Progenitor cell of endocrine pancreas (in vitro differentiated cells): Measurements from ENCODE around the gene ACP4. TPM values are rescaled to one million over a fixed set of nuclear protein-coding genes. Genes with fewer than 3 reads are reported as not detected.

Source experiments
- DNase-seq: peaks from one replicate; pipeline ENCODE4 v3.0.0; 2021; ENCODE audit warnings: low spot score; ENCODE audit not compliant: unreplicated experiment
- H3K27ac Mint-ChIP-seq: 2 replicates; pipeline ENCODE4 v1.8.0; 2021; ENCODE audit warnings: mild to moderate bottlenecking, moderate library complexity, mixed read lengths
- H3K27me3 Mint-ChIP-seq: 2 replicates; pipeline ENCODE4 v1.8.0; 2021; ENCODE audit warnings: mixed read lengths
- H3K36me3 Mint-ChIP-seq: 2 replicates; pipeline ENCODE4 v1.8.0; 2022; ENCODE audit warnings: mixed read lengths; ENCODE audit not compliant: insufficient read depth
- H3K4me1 Mint-ChIP-seq: 2 replicates; pipeline ENCODE4 v1.8.0; 2021; ENCODE audit warnings: low read depth, mixed read lengths
- H3K4me3 Mint-ChIP-seq: 2 replicates; pipeline ENCODE4 v1.8.0; 2021; ENCODE audit warnings: low read depth, mild to moderate bottlenecking, moderate library complexity, mixed read lengths
- H3K9me3 Mint-ChIP-seq: 2 replicates; pipeline ENCODE4 v1.8.0; 2021; ENCODE audit warnings: low read depth, mixed read lengths
- CTCF ChIP-seq: fragments of 200-600 bp; sonication (generic); IDR thresholded peaks from one replicate; pipeline ENCODE4 v1.5.0; 2021; ENCODE audit warnings: antibody characterized with exemption, mild to moderate bottlenecking; ENCODE audit not compliant: unreplicated experiment
- total RNA-seq: library from RNA; stranded (reverse); gene quantifications from 2 replicates; pipeline ENCODE4 v1.2.1, GENCODE V29; 2021

Gene ACP4
- total RNA-seq, 1 donor from 2014 or later: not detected

GRCh38 chr19:50792272-50793250, 2.3 kb downstream of the ACP4 start:
- peaks cover 4% of the 10 kb centered on the region for H3K4me1 Mint-ChIP-seq
- TF ChIP-seq CTCF: no peak
- no peak for DNase-seq
- peaks cover 9% of the 10 kb centered on the region for H3K27me3 Mint-ChIP-seq
- H3K27ac Mint-ChIP-seq: no peak overlapping the region
- H3K4me3 Mint-ChIP-seq: no peak overlapping the region
- peaks cover 4% of the 10 kb centered on the region for H3K9me3 Mint-ChIP-seq
- no peaks in the 10 kb centered on the region for H3K36me3 Mint-ChIP-seq

GRCh38 chr19:50793558-50794065, 3.4 kb downstream of the ACP4 start:
- peaks cover 4% of the 10 kb centered on the region for H3K9me3 Mint-ChIP-seq
- no peak for TF ChIP-seq CTCF
- H3K27me3 Mint-ChIP-seq: peaks cover 4% of the 10 kb centered on the region
- peaks cover 4% of the 10 kb centered on the region for H3K4me1 Mint-ChIP-seq
- no peak for DNase-seq
- no peak overlapping the region for H3K4me3 Mint-ChIP-seq
- no peak overlapping the region for H3K27ac Mint-ChIP-seq
- H3K36me3 Mint-ChIP-seq: no peaks in the 10 kb centered on the region

GRCh38 chr19:50794074-50794875, 4.1 kb downstream of the ACP4 start:
- Mint-ChIP-seq H3K4me3 (no peak overlapping the region), H3K36me3 (no peaks in the 10 kb centered on the region)

GRCh38 chr19:50794876-50795663, 4.9 kb downstream of the ACP4 start:
- TF ChIP-seq CTCF: peak; percentile 18
- no peaks in the 10 kb centered on the region for H3K36me3 Mint-ChIP-seq
- DNase-seq: no peak
- peaks cover 4% of the 10 kb centered on the region for H3K27me3 Mint-ChIP-seq
- H3K27ac Mint-ChIP-seq: peak overlapping the region; percentile 73
- H3K4me3 Mint-ChIP-seq: no peak overlapping the region
- peaks cover 4% of the 10 kb centered on the region for H3K9me3 Mint-ChIP-seq
- H3K4me1 Mint-ChIP-seq: peaks cover 4% of the 10 kb centered on the region

More at GRCh38 chr19:50794074-50794875, 4.1 kb downstream of the ACP4 start:
- DNase-seq: no peak
- Mint-ChIP-seq H3K27me3 (peaks cover 4% of the 10 kb centered on the region), H3K9me3 (peaks cover 4% of the 10 kb centered on the region), H3K27ac (no peak overlapping the region), H3K4me1 (peaks cover 4% of the 10 kb centered on the region)
- TF ChIP-seq CTCF: peak; percentile 38
